WTC11 (cell line): ENCODE measurements around the gene NOTCH2.

Experiments used
- ATF1 ChIP-seq: sonication (generic); formaldehyde crosslinking; IDR thresholded peaks from 2 replicates; pipeline ENCODE4 v1.8.1; 2023; ENCODE audit warnings: mild to moderate bottlenecking, moderate library complexity, missing genetic modification reagents
- E2F1 ChIP-seq: sonication (generic); formaldehyde crosslinking; IDR thresholded peaks from 2 replicates; pipeline ENCODE4 v1.8.0; 2022; ENCODE audit warnings: mild to moderate bottlenecking, missing genetic modification reagents
- FOXK1 ChIP-seq: sonication (generic); formaldehyde crosslinking; IDR thresholded peaks from 2 replicates; pipeline ENCODE4 v1.8.0; 2022; ENCODE audit warnings: mild to moderate bottlenecking, moderate library complexity, missing genetic modification reagents
- FOXP1 ChIP-seq: sonication (generic); formaldehyde crosslinking; IDR thresholded peaks from 2 replicates; pipeline ENCODE4 v1.8.0; 2022; ENCODE audit warnings: missing genetic modification reagents, mild to moderate bottlenecking, moderate library complexity, borderline replicate concordance
- GABPB1 ChIP-seq: sonication (generic); formaldehyde crosslinking; IDR thresholded peaks from 2 replicates; pipeline ENCODE4 v1.8.1; 2023; ENCODE audit warnings: mild to moderate bottlenecking, missing genetic modification reagents
- NFYB ChIP-seq: sonication (generic); formaldehyde crosslinking; conservative IDR thresholded peaks from 2 replicates; pipeline ENCODE4 v1.8.0; 2022; ENCODE audit warnings: low read depth, missing genetic modification reagents
- NR3C1 ChIP-seq: sonication (generic); formaldehyde crosslinking; conservative IDR thresholded peaks from 2 replicates; pipeline ENCODE4 v1.8.1; 2023; ENCODE audit warnings: low read depth, mild to moderate bottlenecking, missing genetic modification reagents
- SOX15 ChIP-seq: fragments of 250-450 bp; sonication (Bioruptor Pico); IDR thresholded peaks from 2 replicates; pipeline ENCODE4 v1.9.0; 2021; ENCODE audit warnings: mild to moderate bottlenecking
- TEAD4 ChIP-seq: sonication (generic); formaldehyde crosslinking; IDR thresholded peaks from 2 replicates; pipeline ENCODE4 v1.8.0; 2022; ENCODE audit warnings: mild to moderate bottlenecking, missing genetic modification reagents
- USF2 ChIP-seq: sonication (generic); formaldehyde crosslinking; IDR thresholded peaks from 2 replicates; pipeline ENCODE4 v1.8.1; 2023; ENCODE audit warnings: mild to moderate bottlenecking, missing genetic modification reagents, moderate library complexity
- TF ChIP-seq, protein P1 (sequence below): fragments of 200-600 bp; IDR thresholded peaks from 2 replicates; pipeline ENCODE4 v1.8.0; 2022; ENCODE audit warnings: antibody characterized with exemption
- TF ChIP-seq, protein P2 (sequence below): sonication (generic); formaldehyde crosslinking; IDR thresholded peaks from 2 replicates; pipeline ENCODE4 v1.8.1; 2023; ENCODE audit warnings: mild to moderate bottlenecking, missing genetic modification reagents, moderate library complexity
- TF ChIP-seq, protein P3 (sequence below): fragments of 250-450 bp; sonication (Bioruptor Pico); IDR thresholded peaks from 2 replicates; pipeline ENCODE4 v1.9.0; 2021; ENCODE audit warnings: mild to moderate bottlenecking, borderline replicate concordance

GRCh38 chr1:119902775-119903442 is 166.6 kb downstream of the NOTCH2 start:
- TF ChIP-seq E2F1 (CRISPR knock-in tag) (no peak), FOXP1 (CRISPR knock-in tag) (no peak), TEAD4 (CRISPR knock-in tag) (no peak), GABPB1 (no peak), SOX15 (CRISPR knock-in tag) (no peak), NR3C1 (CRISPR knock-in tag) (no peak), FOXK1 (CRISPR knock-in tag) (no peak), NFYB (no peak), ATF1 (CRISPR knock-in tag) (no peak), USF2 (no peak)
- TF ChIP-seq, protein P1, sequence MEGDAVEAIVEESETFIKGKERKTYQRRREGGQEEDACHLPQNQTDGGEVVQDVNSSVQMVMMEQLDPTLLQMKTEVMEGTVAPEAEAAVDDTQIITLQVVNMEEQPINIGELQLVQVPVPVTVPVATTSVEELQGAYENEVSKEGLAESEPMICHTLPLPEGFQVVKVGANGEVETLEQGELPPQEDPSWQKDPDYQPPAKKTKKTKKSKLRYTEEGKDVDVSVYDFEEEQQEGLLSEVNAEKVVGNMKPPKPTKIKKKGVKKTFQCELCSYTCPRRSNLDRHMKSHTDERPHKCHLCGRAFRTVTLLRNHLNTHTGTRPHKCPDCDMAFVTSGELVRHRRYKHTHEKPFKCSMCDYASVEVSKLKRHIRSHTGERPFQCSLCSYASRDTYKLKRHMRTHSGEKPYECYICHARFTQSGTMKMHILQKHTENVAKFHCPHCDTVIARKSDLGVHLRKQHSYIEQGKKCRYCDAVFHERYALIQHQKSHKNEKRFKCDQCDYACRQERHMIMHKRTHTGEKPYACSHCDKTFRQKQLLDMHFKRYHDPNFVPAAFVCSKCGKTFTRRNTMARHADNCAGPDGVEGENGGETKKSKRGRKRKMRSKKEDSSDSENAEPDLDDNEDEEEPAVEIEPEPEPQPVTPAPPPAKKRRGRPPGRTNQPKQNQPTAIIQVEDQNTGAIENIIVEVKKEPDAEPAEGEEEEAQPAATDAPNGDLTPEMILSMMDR, result no peak
- TF ChIP-seq, protein P2, sequence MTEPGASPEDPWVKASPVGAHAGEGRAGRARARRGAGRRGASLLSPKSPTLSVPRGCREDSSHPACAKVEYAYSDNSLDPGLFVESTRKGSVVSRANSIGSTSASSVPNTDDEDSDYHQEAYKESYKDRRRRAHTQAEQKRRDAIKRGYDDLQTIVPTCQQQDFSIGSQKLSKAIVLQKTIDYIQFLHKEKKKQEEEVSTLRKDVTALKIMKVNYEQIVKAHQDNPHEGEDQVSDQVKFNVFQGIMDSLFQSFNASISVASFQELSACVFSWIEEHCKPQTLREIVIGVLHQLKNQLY, result no peak
- TF ChIP-seq, protein P3, sequence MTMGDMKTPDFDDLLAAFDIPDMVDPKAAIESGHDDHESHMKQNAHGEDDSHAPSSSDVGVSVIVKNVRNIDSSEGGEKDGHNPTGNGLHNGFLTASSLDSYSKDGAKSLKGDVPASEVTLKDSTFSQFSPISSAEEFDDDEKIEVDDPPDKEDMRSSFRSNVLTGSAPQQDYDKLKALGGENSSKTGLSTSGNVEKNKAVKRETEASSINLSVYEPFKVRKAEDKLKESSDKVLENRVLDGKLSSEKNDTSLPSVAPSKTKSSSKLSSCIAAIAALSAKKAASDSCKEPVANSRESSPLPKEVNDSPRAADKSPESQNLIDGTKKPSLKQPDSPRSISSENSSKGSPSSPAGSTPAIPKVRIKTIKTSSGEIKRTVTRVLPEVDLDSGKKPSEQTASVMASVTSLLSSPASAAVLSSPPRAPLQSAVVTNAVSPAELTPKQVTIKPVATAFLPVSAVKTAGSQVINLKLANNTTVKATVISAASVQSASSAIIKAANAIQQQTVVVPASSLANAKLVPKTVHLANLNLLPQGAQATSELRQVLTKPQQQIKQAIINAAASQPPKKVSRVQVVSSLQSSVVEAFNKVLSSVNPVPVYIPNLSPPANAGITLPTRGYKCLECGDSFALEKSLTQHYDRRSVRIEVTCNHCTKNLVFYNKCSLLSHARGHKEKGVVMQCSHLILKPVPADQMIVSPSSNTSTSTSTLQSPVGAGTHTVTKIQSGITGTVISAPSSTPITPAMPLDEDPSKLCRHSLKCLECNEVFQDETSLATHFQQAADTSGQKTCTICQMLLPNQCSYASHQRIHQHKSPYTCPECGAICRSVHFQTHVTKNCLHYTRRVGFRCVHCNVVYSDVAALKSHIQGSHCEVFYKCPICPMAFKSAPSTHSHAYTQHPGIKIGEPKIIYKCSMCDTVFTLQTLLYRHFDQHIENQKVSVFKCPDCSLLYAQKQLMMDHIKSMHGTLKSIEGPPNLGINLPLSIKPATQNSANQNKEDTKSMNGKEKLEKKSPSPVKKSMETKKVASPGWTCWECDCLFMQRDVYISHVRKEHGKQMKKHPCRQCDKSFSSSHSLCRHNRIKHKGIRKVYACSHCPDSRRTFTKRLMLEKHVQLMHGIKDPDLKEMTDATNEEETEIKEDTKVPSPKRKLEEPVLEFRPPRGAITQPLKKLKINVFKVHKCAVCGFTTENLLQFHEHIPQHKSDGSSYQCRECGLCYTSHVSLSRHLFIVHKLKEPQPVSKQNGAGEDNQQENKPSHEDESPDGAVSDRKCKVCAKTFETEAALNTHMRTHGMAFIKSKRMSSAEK (CRISPR knock-in tag), result no peak
